NCI-H1436 (cell line): Measurements from ENCODE around the gene CDC14A.

Experiments used
- DNase-seq: peaks from one replicate; lab custom pipeline; 2025; lab: John Stamatoyannopoulos, UW

Gene CDC14A

DNA sequence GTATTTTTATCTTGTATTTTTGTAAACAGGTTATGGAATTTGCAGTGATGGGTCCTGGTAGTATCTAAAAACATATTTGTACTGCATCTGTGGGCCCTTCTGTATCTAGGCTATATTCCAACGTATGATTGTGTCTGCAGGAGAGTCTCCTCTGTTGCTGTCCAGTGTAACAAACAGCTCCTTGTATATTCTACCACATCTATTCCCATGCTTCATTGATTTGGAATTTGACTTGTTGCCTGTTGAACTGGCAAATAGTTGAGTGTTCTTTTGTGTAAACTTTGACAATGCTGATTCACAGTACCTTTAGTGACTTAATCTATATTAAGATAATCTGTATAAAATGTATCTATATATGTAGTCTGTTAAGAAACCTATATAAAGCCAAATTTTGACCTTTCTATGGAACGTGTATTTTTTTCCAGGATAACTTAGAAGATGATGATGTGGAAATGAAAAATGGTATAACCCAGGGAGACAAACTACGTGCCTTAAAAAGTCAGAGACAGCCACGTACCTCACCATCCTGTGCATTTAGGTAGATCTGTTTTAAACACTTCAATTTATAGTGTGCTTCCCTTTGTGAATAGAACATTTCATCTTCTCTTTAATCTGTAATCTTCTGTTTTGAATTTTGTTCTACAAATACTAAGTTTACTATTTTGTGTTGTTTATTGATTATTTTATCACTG, 142.2 kb downstream of the CDC14A start:
- DNase-seq: no peak

DNA sequence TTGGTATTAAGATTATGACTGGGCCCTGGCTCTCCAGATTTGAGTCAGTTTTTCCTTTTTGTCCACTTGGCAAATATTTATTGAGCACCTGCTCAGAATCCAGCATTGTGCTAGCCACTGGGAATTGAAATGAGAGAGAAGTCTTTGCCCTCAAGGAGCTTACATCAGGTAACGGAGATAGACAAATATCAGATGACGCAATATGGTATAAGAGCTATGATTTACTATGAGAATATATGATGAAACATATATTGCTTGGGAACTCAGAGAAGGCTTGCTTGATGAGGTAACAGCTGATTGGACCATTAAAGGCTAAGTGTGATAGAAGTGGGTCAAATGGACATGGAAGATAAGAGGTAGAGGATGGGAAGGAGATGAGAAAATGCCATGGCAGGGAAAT, 144.6 kb downstream of the CDC14A start:
- DNase-seq: no peak

GRCh38 chr1:100497796-100498195, 145.5 kb downstream of the CDC14A start:
- DNase-seq: no peak

DNA sequence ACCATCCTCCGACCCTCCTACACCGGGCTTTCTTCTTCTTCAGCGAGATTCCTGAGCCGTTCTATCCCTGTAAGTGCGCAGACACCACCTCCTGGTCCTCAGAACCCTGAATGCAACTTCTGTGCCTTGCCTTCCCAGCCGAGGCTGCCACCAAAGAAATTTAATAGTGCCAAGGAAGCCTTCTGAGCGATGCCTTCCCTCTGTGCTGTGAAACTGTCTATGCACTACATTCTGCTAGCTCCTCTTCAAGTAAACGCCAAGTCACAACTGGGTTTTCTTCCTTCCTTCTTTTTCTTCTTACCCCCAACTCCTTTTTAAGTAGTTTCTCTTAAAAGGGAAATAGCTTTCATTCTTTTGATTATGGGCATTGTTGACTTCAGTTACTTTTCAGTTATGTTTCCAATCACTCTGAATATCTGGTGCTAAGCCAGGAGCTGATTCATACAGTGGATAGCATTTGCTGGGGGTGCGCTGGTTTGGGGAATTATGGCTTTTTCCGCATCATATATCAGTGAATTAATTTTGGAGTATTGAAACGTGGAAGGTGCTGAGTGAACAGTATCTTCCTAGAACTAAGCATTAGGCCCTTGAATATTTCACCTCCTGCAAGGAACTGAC, 147.0 kb downstream of the CDC14A start:
- DNase-seq: no peak

GRCh38 chr1:100502052-100502792, 149.9 kb downstream of the CDC14A start:
- peak; percentile 41 for DNase-seq

- DNase-seq: no peak
These were observed 153.9 kb downstream of the CDC14A start for GRCh38 chr1:100506217-100506616.

DNA sequence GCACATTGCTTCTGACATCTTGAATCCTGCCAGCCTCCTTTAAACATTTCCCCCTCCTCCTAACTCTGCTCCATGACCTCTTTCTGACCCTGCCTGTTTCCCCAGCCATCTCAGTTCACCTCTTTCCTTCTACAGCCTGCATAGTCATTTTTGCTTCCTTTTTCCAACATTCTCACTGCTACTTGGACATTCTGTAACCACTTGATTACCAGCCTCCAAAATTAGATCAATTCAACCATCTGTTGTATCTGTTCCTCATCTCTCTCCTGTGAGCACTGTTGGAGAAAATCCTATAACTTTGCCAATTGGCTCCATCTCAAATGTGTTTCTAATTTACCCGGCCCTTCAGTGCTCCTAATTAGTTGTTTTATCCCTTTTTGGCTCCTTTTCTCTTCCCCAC, 158.1 kb downstream of the CDC14A start:
- no peak for DNase-seq

GRCh38 chr1:100511058-100511457, 158.8 kb downstream of the CDC14A start:
- no peak for DNase-seq

GRCh38 chr1:100511773-100512172, 159.5 kb downstream of the CDC14A start:
- DNase-seq: no peak

GRCh38 chr1:100512803-100513352, 160.6 kb downstream of the CDC14A start:
- no peak for DNase-seq

GRCh38 chr1:100516857-100517256, 164.6 kb downstream of the CDC14A start:
- no peak for DNase-seq

DNA sequence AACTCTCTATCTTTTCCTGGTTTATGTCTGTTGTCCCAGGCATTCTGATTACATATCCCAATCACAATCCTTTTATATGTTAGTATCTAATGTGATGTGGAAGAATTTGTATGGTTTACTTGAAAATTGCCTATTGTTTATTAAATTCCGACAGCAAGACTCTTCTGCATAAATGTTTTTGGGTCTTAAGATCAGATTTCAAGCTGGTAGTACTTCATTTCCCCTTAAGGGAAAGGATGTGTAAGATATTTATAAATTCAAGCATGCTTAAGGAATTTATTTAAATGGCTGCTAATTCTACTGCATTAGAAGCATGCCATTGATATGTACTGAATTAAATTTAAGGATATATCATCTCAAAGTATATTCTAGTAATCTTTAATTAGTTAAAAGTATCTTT, 165.2 kb downstream of the CDC14A start:
- no peak for DNase-seq

DNA sequence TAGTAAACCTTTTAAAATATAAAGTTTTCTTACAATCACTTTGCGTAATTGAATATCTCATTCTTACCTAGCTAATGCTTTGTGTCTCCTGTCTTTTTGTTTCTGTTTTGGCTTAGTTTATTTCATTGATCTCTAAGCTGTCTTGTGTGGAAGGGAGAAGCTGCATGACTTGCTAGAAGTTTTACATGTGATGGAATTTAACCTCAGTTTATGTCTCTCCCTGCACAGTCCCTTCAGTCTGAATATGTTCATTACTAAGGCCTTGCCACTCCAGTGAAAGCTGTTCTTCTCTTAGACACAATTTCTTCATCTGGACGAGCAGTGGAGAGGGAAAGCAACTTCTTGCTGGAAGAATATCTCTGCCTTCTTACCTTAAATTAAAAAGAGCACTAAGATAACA, 165.7 kb downstream of the CDC14A start:
- no peak for DNase-seq

- no peak for DNase-seq
These were observed 170.8 kb downstream of the CDC14A start for GRCh38 chr1:100523038-100523652.

GRCh38 chr1:100524355-100524754, 172.0 kb downstream of the CDC14A start:
- DNase-seq: no peak

- no peak for DNase-seq
These were observed 174.6 kb downstream of the CDC14A start for GRCh38 chr1:100526894-100527293.

DNA sequence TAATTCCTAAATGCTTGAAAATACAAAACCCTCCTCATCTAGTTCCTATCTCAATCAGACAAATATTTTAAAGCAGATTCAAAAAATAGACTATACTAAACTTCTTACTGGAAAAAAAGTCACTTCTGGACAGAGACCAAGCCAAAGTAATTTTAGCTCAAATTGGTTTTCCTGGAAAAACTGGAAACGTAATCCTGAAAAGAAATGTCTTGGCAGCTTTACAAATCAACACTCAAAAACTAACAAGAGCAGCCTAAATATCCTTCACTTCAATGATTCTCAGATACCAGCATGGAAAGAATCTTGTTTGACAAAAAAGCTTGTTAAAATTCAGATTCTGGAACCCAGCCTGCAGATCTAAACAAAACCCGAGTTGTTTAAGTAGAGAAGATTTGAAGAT, 176.6 kb downstream of the CDC14A start:
- DNase-seq: no peak

GRCh38 chr1:100530141-100530540, 177.8 kb downstream of the CDC14A start:
- DNase-seq: no peak

- DNase-seq: no peak
These were observed 178.7 kb downstream of the CDC14A start for GRCh38 chr1:100530880-100531487.

GRCh38 chr1:100532645-100533044, 180.3 kb downstream of the CDC14A start:
- no peak for DNase-seq

- DNase-seq: no peak
These were observed 183.0 kb downstream of the CDC14A start for GRCh38 chr1:100535264-100535663.

- DNase-seq: no peak
These were observed 183.7 kb downstream of the CDC14A start for GRCh38 chr1:100536031-100536430.
